Measurements from ENCODE around the gene DAZL. TPM values are rescaled to one million over a fixed set of nuclear protein-coding genes. Genes with fewer than 3 reads are reported as not detected.
"Not testable (repeated sequence)": the region's sequence is repeated elsewhere in the genome, so short reads cannot be mapped to it uniquely, and the experiment has no call there.

The DAZL gene, protein sequence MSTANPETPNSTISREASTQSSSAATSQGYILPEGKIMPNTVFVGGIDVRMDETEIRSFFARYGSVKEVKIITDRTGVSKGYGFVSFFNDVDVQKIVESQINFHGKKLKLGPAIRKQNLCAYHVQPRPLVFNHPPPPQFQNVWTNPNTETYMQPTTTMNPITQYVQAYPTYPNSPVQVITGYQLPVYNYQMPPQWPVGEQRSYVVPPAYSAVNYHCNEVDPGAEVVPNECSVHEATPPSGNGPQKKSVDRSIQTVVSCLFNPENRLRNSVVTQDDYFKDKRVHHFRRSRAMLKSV
- total RNA-seq (not detected), polyA plus RNA-seq (not detected)
- long read RNA-seq, donor 1 = 0 reads
- long read RNA-seq, donor 2 = 0 reads

DNA sequence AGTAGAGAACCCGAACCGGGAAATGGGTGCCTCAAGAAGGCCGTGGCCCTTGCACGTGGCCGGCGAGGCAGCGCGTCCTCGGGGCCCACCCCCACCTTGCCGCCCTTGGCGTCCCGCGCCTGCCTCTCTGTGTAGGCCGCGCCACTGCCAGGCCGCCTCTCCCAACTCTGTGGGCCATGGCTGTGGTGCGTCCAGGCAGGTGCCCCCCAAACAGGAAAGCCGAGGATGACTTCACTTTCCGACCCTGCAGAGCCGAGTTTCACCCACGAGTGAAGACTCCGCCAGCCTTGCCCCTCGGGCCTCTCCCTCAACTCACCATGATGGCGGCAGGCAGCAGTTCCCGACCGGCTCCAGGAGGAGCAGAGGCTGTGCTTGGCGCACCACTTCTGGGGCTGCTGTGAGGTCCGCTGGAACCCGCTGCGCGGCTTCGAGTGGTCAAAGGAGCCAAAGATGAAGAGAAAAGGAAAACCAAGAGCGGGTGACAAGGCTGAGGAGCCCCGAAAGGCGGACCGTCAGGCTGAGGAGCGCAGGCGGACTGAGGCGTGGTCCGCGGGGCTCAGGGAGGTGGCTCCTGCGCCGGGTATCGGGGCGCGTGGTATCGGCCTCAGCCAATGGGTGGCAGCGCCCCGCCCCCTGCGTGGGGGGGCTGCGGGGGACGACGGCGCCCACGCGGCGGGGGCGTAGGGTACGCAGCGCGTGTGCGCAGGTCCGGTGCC, at the start of gene DAZL:
DAZL (minus strand) TSS at position 537 of the 716 bp plus-strand sequence; CDS start at position 319, 218 bp downstream.
- no peak within 1 kb of the TSS for H3K4me3 ChIP-seq (ENCODE audit: low read length in 2 of 2)
- intact Hi-C loops (cut with DNase I) = loop anchor here (5.0 to 10.0 kb wide), 5 partner anchors 280 to 812 kb away; partner anchors contain the start of gene PLCL2 (in 2 of the 2)
- no peak within 1 kb of the TSS for H3K27ac ChIP-seq (ENCODE audit: low read depth in 1 of 2, low read length in 2 of 2)
- no peaks in the 10 kb centered on the region for H3K27me3 ChIP-seq (ENCODE audit: control insufficient read depth in 1 of 2, insufficient read depth in 2 of 2, low read length in 1 of 2)
- H3K4me1 ChIP-seq (ENCODE audit: control insufficient read depth in 1 of 2, insufficient read depth in 2 of 2, low read length in 2 of 2) = no peaks in the 10 kb centered on the region
- WGBS, 2 donors = 97 to 98% methylated on average over 62 to 63 of the region's 63 CpGs
- ATAC-seq (ENCODE audit: low FRiP score) = no peak
- H3K9me3 ChIP-seq (ENCODE audit: control insufficient read depth, low read length) = no peaks in the 10 kb centered on the region
- DNase-seq = peak; percentile 37 to 70
- no peaks in the 10 kb centered on the region for H3K36me3 ChIP-seq (ENCODE audit: control insufficient read depth in 1 of 2, insufficient read depth in 2 of 2, low read length in 1 of 2)

DNA sequence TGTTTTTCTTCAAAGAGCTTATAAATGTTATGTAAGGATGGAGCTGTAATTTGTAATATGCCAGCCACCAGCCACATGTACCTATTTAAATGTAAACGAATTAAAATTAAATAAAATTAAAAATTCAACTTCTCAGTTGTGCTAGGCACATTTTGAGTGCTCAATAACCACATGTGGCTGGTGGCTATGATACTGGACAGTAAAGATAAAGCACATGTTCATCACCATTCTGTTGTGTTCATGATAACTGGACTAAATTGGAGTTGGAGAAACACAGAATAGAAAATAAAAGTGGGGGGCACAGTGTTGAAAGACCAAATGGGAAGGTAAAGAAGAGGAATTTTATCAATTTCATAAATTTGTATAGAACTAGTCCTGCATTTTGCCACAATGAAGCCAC, 49.8 kb upstream of the DAZL start:
- 32 to 44% methylated on average over 1 of the region's 1 CpG for WGBS, 2 donors
- intact Hi-C loops (cut with DNase I) = no loop called here
- no peaks in the 10 kb centered on the region for H3K36me3 ChIP-seq (ENCODE audit: control insufficient read depth in 1 of 2, insufficient read depth in 2 of 2, low read length in 1 of 2)
- H3K27me3 ChIP-seq (ENCODE audit: control insufficient read depth in 1 of 2, insufficient read depth in 2 of 2, low read length in 1 of 2) = no peaks in the 10 kb centered on the region
- no peak overlapping the region for H3K27ac ChIP-seq (ENCODE audit: low read depth in 1 of 2, low read length in 2 of 2)
- H3K9me3 ChIP-seq (ENCODE audit: control insufficient read depth, low read length) = no peaks in the 10 kb centered on the region
- H3K4me3 ChIP-seq (ENCODE audit: low read length in 2 of 2) = no peak overlapping the region
- no peak for DNase-seq
- no peak for ATAC-seq (ENCODE audit: low FRiP score)
- no peaks in the 10 kb centered on the region for H3K4me1 ChIP-seq (ENCODE audit: control insufficient read depth in 1 of 2, insufficient read depth in 2 of 2, low read length in 2 of 2)

DNA sequence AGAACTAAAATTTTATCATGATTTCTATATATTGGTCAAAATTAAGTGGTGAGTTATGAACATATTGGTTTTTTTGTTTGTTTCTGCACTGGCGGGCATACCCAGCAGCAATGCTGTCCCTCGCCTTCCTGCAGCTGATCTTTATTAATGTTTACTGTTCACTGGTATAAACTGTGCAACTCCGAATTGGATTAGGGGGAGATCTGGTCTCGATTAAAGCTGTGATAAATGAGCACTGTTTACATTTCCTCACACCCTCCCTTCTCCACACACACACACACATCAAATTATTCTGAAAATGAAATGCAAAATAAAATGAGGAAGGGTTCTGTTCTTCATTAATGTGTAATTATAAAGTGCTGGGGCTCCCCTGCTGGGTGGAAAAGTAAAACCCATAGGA, 48.5 kb upstream of the DAZL start:
- WGBS, 2 donors = 66 to 70% methylated on average over 4 of the region's 4 CpGs
- H3K36me3 ChIP-seq (ENCODE audit: control insufficient read depth in 1 of 2, insufficient read depth in 2 of 2, low read length in 1 of 2) = no peaks in the 10 kb centered on the region
- no peak overlapping the region for H3K27ac ChIP-seq (ENCODE audit: low read depth in 1 of 2, low read length in 2 of 2)
- DNase-seq (no peak), ATAC-seq (ENCODE audit: low FRiP score) (no peak)
- intact Hi-C loops (cut with DNase I) = no loop called here
- no peak overlapping the region for H3K4me3 ChIP-seq (ENCODE audit: low read length in 2 of 2)
- H3K9me3 ChIP-seq (ENCODE audit: control insufficient read depth, low read length) = no peaks in the 10 kb centered on the region
- H3K4me1 ChIP-seq (ENCODE audit: control insufficient read depth in 1 of 2, insufficient read depth in 2 of 2, low read length in 2 of 2) = no peaks in the 10 kb centered on the region
- H3K27me3 ChIP-seq (ENCODE audit: control insufficient read depth in 1 of 2, insufficient read depth in 2 of 2, low read length in 1 of 2) = no peaks in the 10 kb centered on the region

GRCh38 chr3:16647668-16648067, 42.4 kb upstream of the DAZL start:
- intact Hi-C loops (cut with DNase I) = no loop called here
- WGBS, 2 donors = 86 to 91% methylated on average over 4 of the region's 4 CpGs
- no peaks in the 10 kb centered on the region for H3K9me3 ChIP-seq (ENCODE audit: control insufficient read depth, low read length)
- no peaks in the 10 kb centered on the region for H3K36me3 ChIP-seq (ENCODE audit: control insufficient read depth in 1 of 2, insufficient read depth in 2 of 2, low read length in 1 of 2)
- DNase-seq (no peak), ATAC-seq (ENCODE audit: low FRiP score) (no peak)
- no peaks in the 10 kb centered on the region for H3K27me3 ChIP-seq (ENCODE audit: control insufficient read depth in 1 of 2, insufficient read depth in 2 of 2, low read length in 1 of 2)
- H3K4me1 ChIP-seq (ENCODE audit: control insufficient read depth in 1 of 2, insufficient read depth in 2 of 2, low read length in 2 of 2) = no peaks in the 10 kb centered on the region
- H3K27ac ChIP-seq (ENCODE audit: low read depth in 1 of 2, low read length in 2 of 2) = no peak overlapping the region
- no peak overlapping the region for H3K4me3 ChIP-seq (ENCODE audit: low read length in 2 of 2)

GRCh38 chr3:16639806-16640205, 34.6 kb upstream of the DAZL start:
- Histone ChIP-seq H3K27ac (ENCODE audit: low read depth in 1 of 2, low read length in 2 of 2) (no peak overlapping the region), H3K4me3 (ENCODE audit: low read length in 2 of 2) (no peak overlapping the region), H3K4me1 (ENCODE audit: control insufficient read depth in 1 of 2, insufficient read depth in 2 of 2, low read length in 2 of 2) (no peaks in the 10 kb centered on the region), H3K9me3 (ENCODE audit: control insufficient read depth, low read length) (no peaks in the 10 kb centered on the region), H3K36me3 (ENCODE audit: control insufficient read depth in 1 of 2, insufficient read depth in 2 of 2, low read length in 1 of 2) (no peaks in the 10 kb centered on the region), H3K27me3 (ENCODE audit: control insufficient read depth in 1 of 2, insufficient read depth in 2 of 2, low read length in 1 of 2) (no peaks in the 10 kb centered on the region)
- WGBS, 2 donors = 64 to 66% methylated on average over 2 of the region's 2 CpGs
- DNase-seq (no peak), ATAC-seq (ENCODE audit: low FRiP score) (no peak)
- intact Hi-C loops (cut with DNase I) = no loop called here

DNA sequence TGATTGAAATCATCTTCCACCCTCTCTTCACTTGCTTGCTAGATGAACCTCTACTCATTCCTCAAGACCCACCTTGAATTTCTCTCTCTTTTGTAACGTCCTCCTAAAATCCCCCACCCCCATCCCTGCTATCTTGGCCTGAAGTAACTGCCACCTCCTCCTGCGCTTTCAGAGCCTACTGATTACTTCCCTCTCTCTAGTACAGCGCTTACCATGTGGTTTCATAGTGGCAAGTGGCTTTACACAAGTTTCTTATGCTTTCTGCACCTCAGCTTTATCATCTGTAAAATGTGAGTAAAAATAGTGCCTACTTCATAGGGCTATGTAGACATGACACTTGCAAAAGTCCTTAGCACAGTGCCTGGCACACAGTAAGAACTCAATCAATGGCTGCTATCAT, 28.7 kb upstream of the DAZL start:
- H3K4me1 ChIP-seq (ENCODE audit: control insufficient read depth in 1 of 2, insufficient read depth in 2 of 2, low read length in 2 of 2) = no peaks in the 10 kb centered on the region
- H3K27ac ChIP-seq (ENCODE audit: low read depth in 1 of 2, low read length in 2 of 2) = no peak overlapping the region
- ATAC-seq (ENCODE audit: low FRiP score) = no peak
- no peak for DNase-seq
- intact Hi-C loops (cut with DNase I) = no loop called here
- no peaks in the 10 kb centered on the region for H3K9me3 ChIP-seq (ENCODE audit: control insufficient read depth, low read length)
- no peaks in the 10 kb centered on the region for H3K36me3 ChIP-seq (ENCODE audit: control insufficient read depth in 1 of 2, insufficient read depth in 2 of 2, low read length in 1 of 2)
- 86 to 93% methylated on average over 3 of the region's 3 CpGs for WGBS, 2 donors
- H3K4me3 ChIP-seq (ENCODE audit: low read length in 2 of 2) = no peak overlapping the region
- H3K27me3 ChIP-seq (ENCODE audit: control insufficient read depth in 1 of 2, insufficient read depth in 2 of 2, low read length in 1 of 2) = peaks cover 0 to 2% of the 10 kb centered on the region in 2 donors

GRCh38 chr3:16632395-16632794, 27.2 kb upstream of the DAZL start:
- no peak overlapping the region for H3K27ac ChIP-seq (ENCODE audit: low read depth in 1 of 2, low read length in 2 of 2)
- H3K9me3 ChIP-seq (ENCODE audit: control insufficient read depth, low read length) = no peaks in the 10 kb centered on the region
- peaks cover 0 to 2% of the 10 kb centered on the region in 2 donors for H3K27me3 ChIP-seq (ENCODE audit: control insufficient read depth in 1 of 2, insufficient read depth in 2 of 2, low read length in 1 of 2)
- WGBS, 2 donors = 65 to 66% methylated on average over 2 of the region's 2 CpGs
- ATAC-seq (ENCODE audit: low FRiP score) (no peak), DNase-seq (no peak)
- intact Hi-C loops (cut with DNase I) = no loop called here
- H3K4me1 ChIP-seq (ENCODE audit: control insufficient read depth in 1 of 2, insufficient read depth in 2 of 2, low read length in 2 of 2) = no peaks in the 10 kb centered on the region
- H3K36me3 ChIP-seq (ENCODE audit: control insufficient read depth in 1 of 2, insufficient read depth in 2 of 2, low read length in 1 of 2) = no peaks in the 10 kb centered on the region
- H3K4me3 ChIP-seq (ENCODE audit: low read length in 2 of 2) = no peak overlapping the region

GRCh38 chr3:16618721-16619120, 13.5 kb upstream of the DAZL start:
- Histone ChIP-seq H3K4me3 (ENCODE audit: low read length in 2 of 2) (no peak overlapping the region), H3K36me3 (ENCODE audit: control insufficient read depth in 1 of 2, insufficient read depth in 2 of 2, low read length in 1 of 2) (no peaks in the 10 kb centered on the region), H3K27me3 (ENCODE audit: control insufficient read depth in 1 of 2, insufficient read depth in 2 of 2, low read length in 1 of 2) (no peaks in the 10 kb centered on the region), H3K27ac (ENCODE audit: low read depth in 1 of 2, low read length in 2 of 2) (no peak overlapping the region), H3K4me1 (ENCODE audit: control insufficient read depth in 1 of 2, insufficient read depth in 2 of 2, low read length in 2 of 2) (no peaks in the 10 kb centered on the region), H3K9me3 (ENCODE audit: control insufficient read depth, low read length) (peaks cover 2% of the 10 kb centered on the region)
- intact Hi-C loops (cut with DNase I) = no loop called here
- ATAC-seq (ENCODE audit: low FRiP score) (no peak), DNase-seq (no peak)

- ATAC-seq (ENCODE audit: low FRiP score); H3K27me3 ChIP-seq (ENCODE audit: control insufficient read depth in 1 of 2, insufficient read depth in 2 of 2, low read length in 1 of 2); H3K4me3 ChIP-seq (ENCODE audit: low read length in 2 of 2); H3K36me3 ChIP-seq (ENCODE audit: control insufficient read depth in 1 of 2, insufficient read depth in 2 of 2, low read length in 1 of 2); H3K4me1 ChIP-seq (ENCODE audit: control insufficient read depth in 1 of 2, insufficient read depth in 2 of 2, low read length in 2 of 2); H3K9me3 ChIP-seq (ENCODE audit: control insufficient read depth, low read length); DNase-seq; H3K27ac ChIP-seq (ENCODE audit: low read depth in 1 of 2, low read length in 2 of 2); intact Hi-C loops (cut with DNase I): not testable (repeated sequence)
- WGBS, 2 donors = 86 to 94% methylated on average over 3 of the region's 3 CpGs
Measured at GRCh38 chr3:16617155-16617554, 11.9 kb upstream of the DAZL start.

Data from aorta (tissue), 5 donors.